GM12891 (cell line): Measurements from ENCODE around the gene ZNF296. TPM values are rescaled to one million over a fixed set of nuclear protein-coding genes. Genes with fewer than 3 reads are reported as not detected.
"Not testable (repeated sequence)": the region's sequence is repeated elsewhere in the genome, so short reads cannot be mapped to it uniquely, and the experiment has no call there.

Experiments used
- DNase-seq: peaks from one replicate; pipeline ENCODE4 v3.0.0; 2011; ENCODE audit warnings: low spot score; ENCODE audit not compliant: insufficient read length
- FAIRE-seq: peaks from 2 replicates; lab custom pipeline; 2011; peaks lifted over from hg19 to GRCh38; lab: Jason Lieb, UNC
- PAX5 ChIP-seq: IDR thresholded peaks from 2 replicates; pipeline ENCODE4 v1.6.1; 2011; ENCODE audit warnings: low read length, moderate library complexity, mild to moderate bottlenecking; ENCODE audit not compliant: insufficient read depth, severe bottlenecking
- POLR2A ChIP-seq: IDR thresholded peaks from 2 replicates; pipeline ENCODE4 v1.6.1; 2011; ENCODE audit warnings: low read depth, low read length, control low read depth
- POLR2AphosphoS5 ChIP-seq: IDR thresholded peaks from 2 replicates; pipeline ENCODE4 v1.6.1; 2011; ENCODE audit warnings: low read depth, low read length, control low read depth
- POU2F2 ChIP-seq: IDR thresholded peaks from 2 replicates; pipeline ENCODE4 v1.6.1; 2011; ENCODE audit warnings: low read depth, mild to moderate bottlenecking, control low read depth, low read length, moderate library complexity
- SPI1 ChIP-seq: IDR thresholded peaks from 2 replicates; pipeline ENCODE4 v1.6.1; 2011; ENCODE audit warnings: low read depth, low read length, control low read depth
- TAF1 ChIP-seq: IDR thresholded peaks from 2 replicates; pipeline ENCODE4 v1.6.1; 2011; ENCODE audit warnings: low read depth, low read length, control low read depth
- polyA plus RNA-seq: library from polyadenylated mRNA; unstranded; fragments of >200 nt; gene quantifications from one replicate; pipeline ENCODE4 v1.2.1, GENCODE V29; 2012; ENCODE audit warnings: low read depth, missing spikeins, inconsistent platforms; ENCODE audit not compliant: missing spikeins

The ZNF296 gene
- polyA plus RNA-seq, result 6.5 TPM

DNA sequence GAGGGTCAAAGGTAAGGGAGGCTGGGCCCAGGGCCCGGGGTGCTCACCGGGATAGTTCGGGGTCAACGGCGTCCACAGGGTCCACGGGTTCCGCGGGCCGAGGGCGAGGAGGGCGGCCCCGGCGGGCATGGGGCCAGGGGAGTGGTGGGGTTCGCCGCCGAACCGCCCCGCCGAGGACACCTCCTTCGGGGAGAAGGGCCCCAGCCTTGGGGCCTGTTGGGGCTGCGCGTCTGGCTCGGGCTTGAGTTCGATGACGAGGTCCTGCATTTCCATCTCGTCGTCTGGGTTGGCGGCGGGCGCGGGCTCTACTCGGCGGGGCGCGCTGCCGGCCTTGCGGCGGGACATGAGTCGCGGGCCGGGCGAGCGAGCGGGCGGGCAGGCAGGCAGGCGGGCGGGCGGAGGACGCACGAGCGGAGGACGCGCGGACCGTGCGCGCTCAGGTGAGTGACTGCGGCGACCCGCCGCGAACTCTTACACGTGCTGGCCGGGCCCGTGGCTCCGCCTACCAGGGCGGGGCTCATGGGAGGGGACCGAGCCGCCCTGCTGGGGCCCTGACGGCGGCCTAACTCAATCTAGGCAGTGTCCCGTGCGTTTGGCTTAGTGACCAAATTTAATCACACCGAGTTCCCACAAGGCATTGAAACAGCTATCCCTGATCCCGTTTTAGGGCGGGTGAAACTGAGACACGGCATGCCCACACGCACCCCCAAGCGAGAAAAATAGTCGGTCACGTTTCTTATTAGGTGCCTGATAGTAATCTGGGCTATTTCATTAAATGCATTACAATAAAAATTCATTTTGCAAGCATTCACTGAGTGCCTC lies at the start of gene ZNF296:
Gene ZNF296, minus strand, starts transcription at position 450 of the 822 bp plus-strand sequence. Its CDS starts 105 bp downstream, at position 345.
- TF ChIP-seq POLR2A (peak; percentile 59; the same call in 1 of the 2 replicates), POLR2AphosphoS5 (peak; percentile 61; the same call in 1 of the 2 replicates), TAF1 (peak; percentile 60), SPI1 (no peak), POU2F2 (no peak), PAX5 (no peak)
- peak; percentile 85 for DNase-seq
- peak; percentile 96 for FAIRE-seq

DNA sequence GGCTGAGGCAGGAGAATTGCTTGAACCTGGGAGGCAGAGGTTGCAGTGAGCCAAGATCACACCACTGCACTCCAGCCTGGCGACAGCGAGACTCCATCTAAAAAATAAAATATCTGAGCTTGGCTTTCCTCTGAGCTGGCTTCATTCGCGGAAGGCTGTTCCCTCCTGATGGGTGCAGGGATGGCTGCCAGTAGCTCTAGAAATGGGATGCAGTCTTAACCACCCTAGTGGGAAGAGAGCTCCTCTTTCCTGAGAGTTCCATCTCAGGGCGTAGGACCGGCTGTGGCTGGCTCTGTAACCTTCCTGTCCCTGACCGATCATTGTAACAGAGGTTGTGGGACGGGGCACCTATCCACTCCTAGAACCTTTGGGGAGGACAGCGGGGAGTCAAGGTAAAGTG lies 49.1 kb upstream of the ZNF296 start:
- no peak for FAIRE-seq
- DNase-seq, result no peak
- no peak for TF ChIP-seq POLR2A
- no peak for TF ChIP-seq SPI1
- no peak for TF ChIP-seq PAX5
- TF ChIP-seq POU2F2, result no peak
- no peak for TF ChIP-seq TAF1
- TF ChIP-seq POLR2AphosphoS5, result no peak

DNA sequence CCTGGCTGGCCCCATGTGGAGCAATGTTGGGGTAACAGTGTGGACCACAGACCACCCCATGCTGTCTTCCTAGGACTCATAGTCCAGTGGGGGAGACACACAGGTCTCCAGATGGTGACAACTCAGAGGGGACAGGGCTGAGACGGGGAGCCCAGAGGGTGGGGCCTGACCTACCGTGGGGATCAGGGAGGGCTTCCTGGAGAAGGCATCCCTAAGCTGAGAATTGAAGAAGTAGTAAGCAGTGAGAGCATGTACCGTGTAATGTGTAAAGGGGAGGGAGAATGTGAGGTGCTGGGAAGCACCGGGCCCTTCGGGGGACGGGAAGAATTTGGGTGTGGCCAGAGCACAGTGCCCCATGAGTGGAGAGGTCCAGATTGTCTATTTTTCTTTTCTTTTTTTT lies 47.7 kb upstream of the ZNF296 start:
- no peak for TF ChIP-seq PAX5
- TF ChIP-seq POLR2A, result no peak
- TF ChIP-seq POLR2AphosphoS5, result no peak
- TF ChIP-seq TAF1, result no peak
- TF ChIP-seq SPI1, result no peak
- TF ChIP-seq POU2F2, result no peak
- DNase-seq (no peak), FAIRE-seq (no peak)

DNA sequence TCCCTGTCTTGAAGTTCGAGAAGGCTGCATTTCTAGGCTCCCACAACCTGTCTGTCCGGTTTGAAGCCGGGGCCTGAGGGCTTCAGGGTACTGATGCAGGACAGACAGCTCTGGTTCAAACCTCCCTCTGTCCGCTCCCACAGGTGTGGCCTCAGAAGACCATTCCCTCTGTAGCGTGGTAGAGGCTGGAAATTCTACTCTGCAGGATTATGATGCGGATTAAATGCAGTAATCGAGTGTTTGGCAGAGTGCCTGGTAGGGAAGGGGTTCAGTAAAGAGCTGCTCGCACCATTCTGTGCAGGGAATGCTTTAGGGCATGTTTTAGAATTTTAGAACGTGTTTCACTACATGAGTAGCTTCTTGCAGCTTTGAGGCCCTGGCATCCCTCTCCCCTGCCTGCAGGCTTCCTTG lies 47.2 kb upstream of the ZNF296 start:
- FAIRE-seq (no peak), DNase-seq (no peak)

DNA sequence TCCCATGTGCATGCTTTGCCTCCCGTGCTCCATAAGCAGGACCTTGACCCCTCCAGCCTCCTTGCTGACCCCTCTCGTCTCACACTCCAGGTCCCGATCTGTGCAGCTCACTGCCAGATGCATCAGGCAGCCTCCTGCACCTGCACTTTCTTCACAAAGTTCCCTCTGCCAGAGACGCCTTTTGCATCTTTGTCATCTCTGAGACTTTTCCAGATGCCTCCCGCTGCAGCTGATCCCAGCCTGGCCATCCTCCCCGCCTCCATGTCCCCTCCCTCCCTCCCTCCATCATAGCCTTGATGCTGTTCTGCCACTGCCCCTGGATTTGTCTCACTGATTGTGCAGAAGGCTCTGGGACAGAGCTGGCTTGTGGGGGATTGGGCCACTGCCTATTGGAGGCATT lies 46.6 kb upstream of the ZNF296 start:
- TF ChIP-seq SPI1, result no peak
- TF ChIP-seq POLR2A, result no peak
- no peak for TF ChIP-seq POU2F2
- no peak for TF ChIP-seq POLR2AphosphoS5
- TF ChIP-seq PAX5, result no peak
- TF ChIP-seq TAF1, result no peak
- no peak for FAIRE-seq
- DNase-seq, result no peak

More for the DNA sequence above, 47.2 kb upstream of the ZNF296 start:
- TF ChIP-seq PAX5 (no peak), POU2F2 (no peak), POLR2A (no peak), TAF1 (no peak), SPI1 (no peak), POLR2AphosphoS5 (no peak)

DNA sequence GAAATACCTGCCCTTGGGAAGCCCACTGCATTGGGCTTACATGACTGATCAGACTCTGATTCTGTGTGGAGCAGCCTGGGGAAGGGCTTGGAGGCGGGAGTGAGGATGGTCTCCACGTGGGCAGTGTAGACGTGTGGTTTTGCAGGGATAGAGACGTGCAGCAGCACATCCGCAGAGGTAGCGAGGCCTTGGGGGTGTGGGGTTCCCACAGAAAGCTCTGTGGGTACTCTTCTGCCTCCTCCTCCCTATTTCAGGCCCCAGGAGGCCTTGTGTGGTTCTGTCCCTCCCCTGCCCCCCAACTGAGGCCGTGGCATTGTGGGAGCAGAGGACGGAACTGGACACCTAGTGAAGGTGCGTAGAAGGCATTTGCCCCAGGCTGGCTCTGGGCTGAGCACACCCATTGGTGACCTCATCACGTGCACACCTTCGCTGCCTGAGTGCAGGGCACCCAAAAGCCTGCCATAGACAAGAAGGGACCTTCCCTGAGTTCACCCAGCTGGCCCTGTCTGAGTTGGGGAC lies 45.6 kb upstream of the ZNF296 start:
- no peak for DNase-seq
- FAIRE-seq, result peak; percentile 67
- TF ChIP-seq PAX5 (no peak), POU2F2 (0 out of 2 replicates have a peak, but pooled peaks have one; percentile 34)

DNA sequence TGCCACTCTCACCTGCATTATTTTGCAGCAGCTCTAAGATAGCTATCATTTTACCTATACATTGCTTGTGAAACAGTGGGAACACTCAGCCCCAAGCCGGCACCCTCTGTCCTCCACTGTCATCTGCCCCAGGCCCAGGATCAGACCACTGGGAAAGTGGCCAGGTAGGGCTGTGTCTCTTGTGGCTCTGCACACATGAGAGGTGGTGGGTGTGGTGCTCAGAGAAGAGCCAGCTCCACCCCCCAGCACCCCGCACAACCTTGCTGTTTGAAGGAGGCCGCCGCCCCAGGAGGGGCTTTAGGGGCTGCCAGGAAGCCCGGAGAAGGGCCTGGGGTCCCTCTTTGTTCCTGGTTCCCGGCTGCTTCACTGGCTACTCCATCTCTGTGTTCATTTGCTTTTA lies 43.3 kb upstream of the ZNF296 start:
- FAIRE-seq, result no peak
- TF ChIP-seq TAF1, result no peak
- no peak for TF ChIP-seq POU2F2
- no peak for DNase-seq

DNA sequence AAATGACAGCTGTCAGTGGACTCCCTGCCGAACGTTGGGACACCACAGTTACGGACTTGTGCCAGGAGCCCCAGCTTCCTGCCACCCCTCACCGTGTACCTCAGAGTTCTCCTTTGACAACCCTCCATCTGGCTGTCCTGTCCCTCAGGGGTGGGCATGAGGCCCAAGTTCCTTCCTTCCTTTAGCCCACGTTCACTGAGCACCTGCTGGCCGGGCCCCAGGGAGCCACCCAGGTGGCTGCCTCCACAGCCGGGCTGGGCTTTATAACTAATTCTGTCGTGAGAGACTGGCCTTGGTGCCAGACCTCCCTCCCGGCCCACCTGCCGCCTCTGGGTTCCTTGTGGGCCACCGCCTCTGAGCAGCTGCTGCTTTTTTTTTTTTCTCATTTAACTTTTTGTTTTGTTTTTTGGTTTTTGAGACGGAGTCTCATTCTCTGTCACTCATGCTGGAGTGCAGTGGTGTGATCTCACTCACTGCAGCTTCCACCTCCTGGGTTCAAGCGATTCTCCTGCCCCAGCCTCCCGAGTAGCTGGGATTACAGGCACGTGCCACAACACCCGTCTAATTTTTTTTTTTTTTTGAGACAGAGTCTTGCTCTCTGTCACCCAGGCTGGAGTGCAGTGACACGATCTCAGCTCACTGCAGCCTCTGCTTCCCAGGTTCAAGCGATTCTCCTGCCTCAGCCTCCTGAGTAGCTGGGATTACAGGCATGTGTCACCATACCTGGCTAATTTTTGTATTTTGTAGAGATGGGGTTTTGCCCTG lies 42.5 kb upstream of the ZNF296 start:
- not testable (repeated sequence) for DNase-seq
- FAIRE-seq, result peak; percentile 72

DNA sequence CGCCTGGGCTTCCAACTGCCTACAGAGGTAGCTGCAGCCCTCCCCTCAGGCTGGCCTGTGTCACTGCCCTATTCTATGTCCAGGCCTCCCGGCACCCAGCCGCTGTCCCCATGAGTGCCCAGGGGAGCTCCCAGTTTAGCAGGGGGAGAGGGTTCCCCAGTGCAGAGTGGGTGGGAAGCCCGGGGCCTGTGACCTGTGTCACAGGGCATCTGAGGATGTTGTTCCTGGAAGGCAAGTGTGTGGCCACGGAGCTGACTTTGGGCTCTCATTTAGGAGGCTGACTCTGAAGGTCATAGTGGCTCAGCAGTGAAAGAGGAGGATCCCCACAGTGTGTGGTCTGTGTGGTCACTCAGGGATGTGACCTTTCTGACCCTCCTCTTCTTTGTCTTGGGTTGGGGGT lies 41.8 kb upstream of the ZNF296 start:
- no peak for FAIRE-seq
- DNase-seq, result no peak
- TF ChIP-seq POU2F2 (no peak), TAF1 (no peak), POLR2A (no peak), PAX5 (no peak), POLR2AphosphoS5 (no peak)

DNA sequence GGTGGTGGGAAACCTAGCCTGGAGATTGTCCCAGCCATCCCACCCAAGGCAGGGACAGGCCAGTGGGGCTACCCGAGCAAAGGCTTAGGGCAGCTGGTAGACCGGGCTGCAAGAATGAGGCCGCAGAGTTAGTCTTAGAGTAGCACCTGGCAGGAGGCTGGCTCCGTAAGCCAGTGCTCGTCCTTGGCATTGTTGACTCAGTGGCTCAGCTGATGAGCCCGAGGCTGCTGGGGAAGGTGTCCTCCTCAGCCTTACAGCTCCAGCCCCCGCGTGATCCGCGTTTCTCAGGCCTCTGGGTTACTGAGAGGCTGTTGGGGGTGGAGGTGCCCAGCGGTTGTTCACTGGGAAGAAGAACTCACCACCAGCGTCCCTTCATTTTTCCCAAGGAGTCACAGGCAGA lies 41.4 kb upstream of the ZNF296 start:
- peak; percentile 16 for FAIRE-seq
- TF ChIP-seq POLR2AphosphoS5 (no peak), POLR2A (no peak), PAX5 (no peak), POU2F2 (no peak), SPI1 (no peak), TAF1 (no peak)
- no peak for DNase-seq
